ENCODE results near the gene ABAT.
"Not testable (repeated sequence)": the region's sequence is repeated elsewhere in the genome, so short reads cannot be mapped to it uniquely, and the experiment has no call there.

The ABAT gene

DNA sequence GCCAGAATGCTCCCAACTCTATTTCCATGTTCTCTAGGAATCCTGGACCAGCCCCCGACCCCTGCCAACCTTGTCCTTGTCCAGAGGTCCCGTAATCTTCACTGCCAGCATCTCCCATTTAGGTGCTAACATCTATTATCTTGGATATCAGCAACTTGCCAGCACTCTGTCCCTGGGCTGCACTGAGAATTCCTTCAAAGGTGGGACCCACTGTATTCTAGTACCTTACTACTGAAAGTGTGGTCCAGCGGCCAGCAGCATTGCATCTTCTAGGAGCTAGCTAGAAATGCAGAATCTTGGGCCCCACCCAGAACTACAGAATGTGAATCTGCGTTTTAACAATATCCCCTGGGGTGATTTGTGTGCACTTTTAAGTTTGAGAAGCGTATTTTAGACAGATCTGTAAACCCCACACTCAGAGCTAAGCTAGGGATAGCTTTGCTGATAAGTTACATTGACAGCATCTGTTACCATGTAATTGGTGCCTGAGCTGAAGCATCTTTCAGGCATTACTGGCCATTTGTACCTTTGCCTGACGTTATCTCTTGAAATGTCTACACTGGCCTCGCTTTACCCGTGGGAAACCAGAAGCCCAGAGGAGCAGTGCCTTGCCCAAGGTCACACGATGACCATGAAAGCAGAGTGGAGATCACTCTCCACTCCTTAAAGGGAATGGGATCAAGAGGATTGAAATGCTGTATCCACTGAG, 8.3 kb downstream of the ABAT start:
- no peak for DNase-seq

DNA sequence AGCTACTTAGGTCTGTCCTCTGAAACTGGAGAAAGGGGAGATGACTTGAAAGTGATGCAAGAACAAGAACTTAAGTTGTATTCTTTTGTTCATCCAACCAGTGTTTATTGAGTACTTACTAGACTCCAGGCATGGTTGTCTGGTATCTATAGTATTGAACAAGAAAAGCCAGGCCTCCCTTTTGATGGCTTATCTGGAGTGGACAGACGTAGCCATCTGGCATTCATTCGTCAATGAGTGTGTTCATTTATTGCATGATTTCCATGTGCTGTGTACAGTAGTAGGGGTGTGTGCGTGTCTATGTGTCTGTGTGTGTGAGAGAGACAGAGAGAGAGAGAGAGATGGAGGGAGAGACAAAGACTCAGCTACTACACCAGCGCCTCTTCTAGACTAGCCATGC, 9.2 kb downstream of the ABAT start:
- DNase-seq: no peak

DNA sequence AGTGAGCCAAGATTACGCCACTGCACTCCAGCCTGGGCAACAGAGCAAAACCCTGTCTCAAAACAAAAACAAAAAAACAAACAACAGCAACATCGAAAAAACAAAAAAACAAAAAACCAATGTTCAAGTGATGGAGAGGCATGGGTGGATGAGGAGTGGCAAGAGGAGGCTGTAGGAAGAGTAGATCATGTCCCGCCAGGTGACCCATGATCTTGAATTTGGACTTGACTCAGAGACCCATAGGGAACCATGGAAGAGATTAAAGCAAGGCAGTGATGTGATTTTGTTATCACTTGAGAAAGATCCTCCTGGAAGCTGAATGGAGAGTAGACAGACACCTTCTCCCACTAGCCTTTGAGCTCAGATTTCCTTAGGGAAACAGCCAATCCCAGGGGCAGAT, 11.2 kb downstream of the ABAT start:
- DNase-seq: no peak

DNA sequence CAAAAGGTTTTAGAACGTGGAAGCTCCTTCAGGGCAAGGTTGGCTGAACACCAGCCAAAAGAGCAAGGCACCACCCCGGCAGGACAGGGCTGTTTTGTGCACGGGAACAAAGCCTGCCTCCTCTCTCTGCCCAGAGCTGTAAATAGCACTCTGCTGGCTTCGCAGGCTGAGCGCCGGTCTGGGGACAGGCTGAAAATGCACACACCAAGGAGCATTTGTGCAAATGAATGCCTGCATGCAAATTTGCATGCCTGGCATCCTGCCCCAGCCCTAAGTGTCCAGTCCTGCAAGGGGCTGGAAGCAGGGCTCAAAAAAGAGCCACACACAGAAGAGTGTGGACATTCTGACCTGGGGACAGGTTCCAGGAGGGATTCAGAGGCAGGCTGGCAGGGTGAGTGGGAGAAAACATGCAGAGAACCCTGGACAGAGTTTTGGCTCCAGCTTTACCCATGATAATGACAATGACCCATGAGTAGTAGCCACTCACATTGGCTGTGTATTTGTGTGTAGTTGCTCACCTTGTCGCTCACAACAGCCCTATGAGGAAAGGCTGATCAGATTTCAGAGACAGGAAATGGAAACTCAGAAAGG, 11.7 kb downstream of the ABAT start:
- peak; percentile 28 for DNase-seq

DNA sequence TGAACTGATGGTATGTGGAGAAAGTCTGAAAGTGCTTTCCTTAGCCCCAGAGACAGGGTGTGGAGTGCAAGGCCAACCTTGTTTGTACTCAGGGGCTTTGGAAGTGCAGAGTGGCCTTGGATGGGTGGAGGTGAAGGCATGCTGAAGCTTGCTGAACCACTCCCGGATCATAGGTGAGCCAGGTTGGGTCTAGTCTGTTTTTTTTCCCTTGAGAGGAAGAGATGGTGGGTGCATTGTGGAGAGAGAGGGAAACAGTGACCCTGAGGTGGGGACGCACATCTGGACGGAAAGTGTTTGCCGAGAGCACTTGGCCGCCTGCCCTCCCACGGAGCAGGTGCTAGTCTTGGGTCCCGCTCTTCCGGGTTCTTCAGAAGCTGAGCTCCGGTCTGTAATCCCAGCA, 12.5 kb downstream of the ABAT start:
- peak; percentile 59 for DNase-seq

DNA sequence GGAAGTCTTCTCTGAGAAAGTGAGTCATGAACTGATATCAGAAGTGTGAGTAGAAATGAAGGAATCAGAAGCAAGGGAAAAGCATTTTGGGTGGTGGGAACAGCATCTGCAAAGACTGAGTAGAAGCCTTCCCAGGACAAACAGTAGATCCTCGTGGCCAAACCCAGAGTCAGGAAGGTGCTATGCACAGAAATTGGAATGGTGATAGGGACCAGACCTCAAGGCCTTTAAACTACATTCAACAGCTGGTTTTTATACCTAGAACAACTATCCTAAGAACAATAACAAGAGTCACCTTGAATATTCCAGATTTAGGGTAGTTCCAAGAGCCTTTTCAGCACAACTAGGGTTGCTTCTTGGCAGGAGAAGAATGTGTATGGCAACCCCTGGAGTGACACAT, 15.3 kb downstream of the ABAT start:
- no peak for DNase-seq

DNA sequence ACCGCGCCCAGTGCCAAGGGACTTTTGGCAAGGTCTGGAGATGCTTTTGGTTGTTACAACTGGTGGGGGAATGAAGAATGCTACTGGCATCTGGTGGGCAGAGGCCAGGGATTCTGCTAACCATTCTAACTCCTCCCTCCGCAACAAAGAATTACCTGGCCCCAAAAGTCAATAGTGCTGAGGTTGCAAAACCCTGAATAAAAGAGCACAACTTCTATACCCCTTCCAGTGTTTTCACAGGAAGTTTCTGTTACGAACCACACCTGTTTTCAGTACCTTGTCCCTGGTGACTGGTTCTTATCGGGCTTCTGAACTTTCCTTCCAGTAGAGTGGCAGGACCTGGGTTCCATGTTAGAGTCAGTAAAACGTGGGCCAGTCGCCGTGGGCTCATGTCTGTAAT, 17.3 kb downstream of the ABAT start:
- no peak for DNase-seq

DNA sequence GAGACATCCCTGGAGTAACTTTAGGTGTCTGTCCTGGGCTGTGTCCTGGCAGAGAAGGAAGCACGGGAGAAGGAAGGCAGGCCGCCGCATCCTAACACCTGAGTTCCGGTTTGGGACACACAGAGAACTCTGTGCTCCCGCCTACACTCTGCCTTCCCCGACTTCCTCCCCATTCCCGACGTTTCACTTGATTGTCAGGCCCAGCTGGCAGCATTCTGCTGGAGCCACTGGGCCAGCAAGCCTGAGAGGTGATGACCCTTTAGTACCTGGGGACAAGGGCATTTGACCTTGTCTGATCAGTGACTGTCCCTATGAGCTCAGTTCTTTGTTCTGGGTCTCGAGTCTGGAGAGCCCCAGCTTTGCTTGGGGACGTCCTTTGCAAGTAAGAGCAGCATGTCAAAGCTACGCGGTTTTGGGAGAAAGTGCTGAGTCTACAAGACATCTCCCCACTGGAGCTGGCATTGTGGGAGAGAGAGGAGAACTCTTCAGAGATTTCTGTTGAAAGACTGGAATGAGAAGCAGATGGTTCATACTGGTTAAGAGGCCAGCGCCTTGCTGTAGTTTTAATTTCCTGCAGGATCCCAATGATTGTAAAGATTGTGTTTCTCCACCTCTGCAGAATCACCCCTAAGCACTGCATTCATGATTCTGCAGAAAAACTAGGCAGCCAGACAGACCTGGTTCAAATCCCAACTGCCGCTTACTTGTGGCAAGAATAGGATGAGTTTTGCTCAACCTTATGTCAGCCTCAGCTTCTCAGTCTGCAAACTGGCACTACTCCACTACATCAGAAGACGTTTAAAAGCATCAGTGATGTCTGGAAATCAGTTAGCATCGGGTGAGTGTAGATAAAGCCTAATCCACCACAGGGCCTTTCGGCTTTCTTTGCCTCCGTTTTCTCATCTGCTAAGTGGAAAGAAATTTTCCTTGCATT, 20.6 kb downstream of the ABAT start:
- no peak for DNase-seq

DNA sequence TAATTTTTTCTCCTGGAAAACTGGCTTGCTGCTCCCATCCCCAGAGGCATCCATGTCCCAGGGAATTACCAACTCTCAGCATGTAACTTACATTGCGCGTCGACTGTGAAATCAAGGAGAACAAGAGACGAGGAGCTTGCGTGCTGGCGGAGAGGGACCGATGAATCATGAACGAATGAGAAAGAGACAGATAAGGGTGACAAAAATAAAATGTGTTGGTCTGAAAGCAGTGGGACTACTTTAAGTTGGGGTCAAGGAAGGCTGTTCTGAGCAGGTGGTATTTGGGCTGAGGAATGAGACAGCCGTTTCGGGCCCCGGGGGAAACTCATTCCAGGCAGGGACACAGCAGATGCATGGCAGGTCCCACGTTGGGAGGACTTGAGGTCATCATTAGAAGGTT, 22.5 kb downstream of the ABAT start:
- DNase-seq: no peak

DNA sequence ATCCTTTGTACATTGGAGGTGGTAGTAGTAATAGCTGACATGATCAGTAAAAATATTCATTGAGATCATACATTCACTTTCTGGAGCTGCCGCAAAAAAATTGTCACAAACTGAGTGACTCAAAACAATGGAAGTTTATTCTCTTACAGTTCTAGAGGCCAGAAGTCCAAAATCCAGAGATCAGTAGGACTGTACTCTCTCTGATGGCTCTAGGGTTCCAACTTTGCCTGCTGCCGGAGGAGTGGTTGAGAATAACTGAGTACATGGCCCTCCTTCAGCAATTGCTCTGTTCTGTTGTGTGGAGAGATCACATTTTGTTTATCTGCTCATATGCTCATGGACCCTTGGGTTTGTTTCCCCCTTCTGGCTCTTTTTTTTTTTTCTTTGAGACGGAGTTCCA, 23.5 kb downstream of the ABAT start:
- no peak for DNase-seq

DNA sequence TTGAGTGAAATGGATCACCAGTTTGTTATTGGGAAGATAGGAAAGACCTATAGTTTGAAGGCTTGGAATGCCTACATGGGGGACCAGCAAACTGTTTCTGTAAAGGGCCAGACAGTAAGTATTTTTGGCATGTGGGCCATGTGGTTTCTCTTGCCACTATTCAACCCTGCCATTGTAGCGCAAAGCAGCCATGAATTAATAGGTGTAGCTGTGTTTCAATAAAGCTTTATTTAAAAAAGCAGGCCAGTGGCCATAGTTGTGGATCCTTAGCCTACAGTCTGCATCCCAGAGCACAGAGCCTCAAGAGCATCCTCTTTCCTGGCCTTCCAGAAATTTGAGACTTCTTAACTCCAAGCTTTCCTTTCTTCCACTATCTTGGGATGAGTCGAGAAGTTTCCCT, 29.3 kb downstream of the ABAT start:
- no peak for DNase-seq

DNA sequence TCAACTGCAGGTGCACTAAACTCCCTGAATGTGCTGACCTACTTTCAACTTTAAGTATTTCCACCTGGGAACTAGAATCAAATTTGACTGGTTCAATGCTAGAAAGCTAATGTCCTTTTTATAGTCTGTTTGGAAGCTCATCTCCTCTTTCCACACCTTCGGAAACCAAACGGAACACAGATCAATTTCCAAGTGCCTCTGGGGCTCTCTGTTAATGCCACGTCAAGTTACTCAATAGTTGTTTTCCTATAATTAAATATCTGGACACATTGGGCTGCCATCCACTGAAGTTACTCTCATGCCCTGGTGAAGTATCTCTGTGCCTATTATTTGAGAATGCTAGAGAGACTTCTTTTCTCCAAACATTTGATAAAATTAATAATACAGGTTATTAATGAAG, 29.7 kb downstream of the ABAT start:
- DNase-seq: no peak

DNA sequence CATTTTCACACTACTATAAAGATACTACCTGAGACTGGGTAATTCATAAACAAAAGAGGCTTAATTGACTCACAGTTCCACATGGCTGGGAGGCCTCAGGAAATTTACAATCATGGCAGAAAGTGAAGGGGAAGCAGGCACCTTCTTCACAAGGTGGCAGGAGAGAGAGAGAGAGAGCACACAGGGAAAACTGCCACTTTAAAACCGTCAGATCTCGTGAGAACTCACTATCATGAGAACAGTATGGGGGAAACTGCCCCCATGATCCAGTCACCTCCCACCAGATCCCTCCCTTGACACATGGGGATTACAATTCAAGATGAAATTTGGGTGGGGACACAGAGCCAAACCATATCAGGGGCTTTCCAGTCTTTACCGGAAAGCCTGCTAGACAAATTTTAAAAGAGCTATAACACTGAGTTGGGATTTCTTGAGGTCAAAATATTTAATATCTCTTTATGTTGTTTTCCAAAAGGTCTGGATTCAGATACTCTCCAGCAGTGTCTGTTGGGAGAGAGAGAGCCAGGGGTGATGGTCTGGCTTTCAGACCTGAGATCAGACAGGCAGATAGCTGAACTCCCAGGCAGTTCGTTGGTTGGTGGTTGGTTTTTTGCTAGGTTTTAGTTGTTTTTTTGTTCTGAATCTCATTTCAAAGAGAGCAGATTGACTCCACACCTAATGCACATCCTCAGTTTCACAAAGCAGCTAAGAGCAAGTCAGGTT, 30.8 kb downstream of the ABAT start:
- DNase-seq: not testable (repeated sequence)

DNA sequence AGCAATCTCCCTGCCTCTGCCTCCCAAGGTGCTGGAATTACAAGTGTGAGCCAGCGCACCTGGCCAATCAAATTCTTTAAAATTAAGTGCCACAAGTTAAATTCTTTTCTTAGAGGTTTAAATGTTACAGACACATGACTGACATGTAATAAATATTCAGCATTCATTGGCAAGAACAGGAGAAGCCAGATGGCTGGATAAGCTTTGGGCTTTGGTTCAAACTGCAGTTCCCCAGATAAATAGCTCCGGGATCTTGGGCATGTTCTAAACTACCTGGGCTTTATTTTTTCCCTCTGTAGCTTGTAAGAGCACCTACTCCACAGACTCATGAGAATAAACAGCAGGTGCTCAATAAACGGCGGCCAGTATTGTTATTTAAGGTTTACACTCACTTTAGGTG, 34.1 kb downstream of the ABAT start:
- DNase-seq: no peak

DNA sequence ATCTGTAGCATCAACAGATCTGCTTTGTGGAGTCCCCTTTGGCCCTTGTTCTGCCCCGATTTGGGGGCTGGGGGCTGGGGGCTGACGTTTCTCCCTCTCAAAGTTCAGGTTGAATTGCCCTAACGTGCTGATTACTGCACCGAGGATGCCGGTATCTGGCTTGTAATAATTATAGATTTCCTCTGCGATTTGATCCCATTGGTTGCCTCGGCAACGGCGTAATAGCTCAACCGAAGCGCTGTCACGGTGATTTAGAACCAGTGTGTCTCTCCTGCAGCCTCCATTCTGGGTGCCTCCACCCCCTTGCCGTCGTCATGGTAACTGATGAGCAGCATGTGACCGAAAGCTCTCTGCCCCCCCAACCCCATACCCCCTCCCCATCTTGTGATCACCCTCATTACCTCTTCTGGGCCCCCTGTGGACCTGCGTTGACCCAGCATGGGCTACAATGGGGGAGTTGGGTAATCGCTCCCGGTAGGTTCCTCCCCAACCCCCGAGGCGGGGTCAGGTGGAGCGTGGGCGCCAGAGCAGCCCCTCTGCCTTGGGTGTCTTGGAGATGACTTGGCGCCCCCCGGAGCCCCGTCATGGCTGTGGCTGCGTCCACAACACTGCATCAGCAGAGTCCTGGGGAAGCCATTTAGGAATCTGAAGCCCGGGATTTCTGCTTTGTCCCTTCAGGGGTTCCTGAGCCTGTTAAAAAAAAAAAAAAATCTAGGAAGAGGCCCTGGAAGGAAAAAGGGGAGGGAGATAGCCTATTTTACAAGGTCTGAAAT, 38.4 kb downstream of the ABAT start:
- DNase-seq: peak; percentile 55

DNA sequence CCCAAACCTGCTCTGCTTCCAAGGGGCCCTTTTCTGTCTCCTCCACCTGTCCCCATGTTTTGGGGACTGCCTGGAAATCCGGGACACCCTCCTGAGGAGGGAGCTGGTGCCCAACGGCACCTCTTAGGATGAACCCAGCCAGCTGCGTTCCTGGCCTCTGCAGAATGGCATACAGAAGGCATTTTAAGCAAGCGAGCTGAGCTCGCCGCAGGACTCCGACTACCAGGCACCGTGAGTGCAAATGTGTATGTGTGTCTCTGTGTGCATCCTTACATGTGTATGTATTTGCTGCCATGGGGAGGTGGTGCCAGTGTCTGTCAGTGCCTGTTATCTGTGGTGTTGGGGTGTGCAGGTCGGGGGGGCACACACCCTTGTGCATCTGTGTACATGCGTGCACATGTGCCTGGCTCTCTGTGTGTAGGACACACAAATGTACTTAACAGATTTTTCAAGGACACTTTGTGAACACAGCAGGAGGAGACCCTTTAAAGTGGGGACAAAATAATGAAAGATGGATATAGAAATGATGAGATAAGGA, 39.3 kb downstream of the ABAT start:
- DNase-seq: no peak

DNA sequence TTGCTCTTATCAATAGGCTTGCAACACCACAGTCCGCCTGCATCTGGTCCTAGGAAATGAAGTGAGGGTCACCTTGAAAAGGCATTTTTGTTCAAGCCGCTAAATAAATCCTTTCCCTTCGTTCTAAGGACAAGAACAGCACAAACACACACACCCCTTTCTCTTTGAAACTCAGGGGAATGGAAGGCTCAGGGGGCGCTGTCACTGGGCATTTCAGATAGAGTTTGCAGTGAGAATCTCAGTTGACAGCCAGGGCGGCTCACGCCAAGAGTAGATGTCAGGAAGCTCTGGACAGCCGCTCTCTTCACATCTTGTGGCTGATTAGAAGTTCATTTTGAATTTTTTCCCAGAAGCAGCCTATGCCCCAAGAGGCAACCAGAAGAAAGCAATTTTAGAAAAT, 39.8 kb downstream of the ABAT start:
- DNase-seq: no peak

DNA sequence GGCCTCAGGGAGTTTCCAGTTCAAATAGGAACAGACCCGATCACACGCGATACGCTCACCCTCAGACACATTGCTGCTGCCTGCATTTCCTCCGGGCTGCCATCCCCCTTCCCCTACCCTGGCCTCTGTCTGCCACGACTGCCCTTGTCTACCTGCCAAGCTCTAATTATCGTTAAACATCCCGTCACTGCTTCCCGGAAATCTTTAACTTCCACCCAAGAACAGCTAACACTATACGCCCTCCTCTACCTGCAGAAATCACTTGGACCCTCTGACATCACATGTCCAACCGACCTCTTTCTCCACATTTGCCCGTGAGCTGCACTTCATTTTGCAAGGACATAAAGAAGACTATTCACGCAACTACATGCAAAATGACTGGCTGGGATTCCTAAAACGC, 40.4 kb downstream of the ABAT start:
- DNase-seq: no peak

DNA sequence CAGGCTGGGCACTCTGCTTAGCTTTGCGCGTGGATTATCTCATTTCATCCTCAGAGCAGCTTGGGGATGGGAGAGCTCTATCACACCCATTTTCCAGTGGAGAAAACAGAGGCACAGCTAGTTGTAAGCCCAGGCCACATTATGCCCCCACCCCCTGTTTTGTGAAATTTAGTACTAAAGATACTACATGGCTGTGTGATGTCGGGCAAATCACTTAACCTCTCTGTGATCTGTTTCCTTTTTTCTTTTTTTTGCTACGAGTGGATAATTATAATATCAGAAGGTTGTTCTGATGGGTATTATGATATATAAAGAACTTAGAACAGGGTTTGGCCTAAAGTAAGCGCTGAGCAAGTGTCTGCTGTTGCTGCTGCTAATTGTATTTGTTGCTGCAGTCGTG, 41.6 kb downstream of the ABAT start:
- DNase-seq: no peak

DNA sequence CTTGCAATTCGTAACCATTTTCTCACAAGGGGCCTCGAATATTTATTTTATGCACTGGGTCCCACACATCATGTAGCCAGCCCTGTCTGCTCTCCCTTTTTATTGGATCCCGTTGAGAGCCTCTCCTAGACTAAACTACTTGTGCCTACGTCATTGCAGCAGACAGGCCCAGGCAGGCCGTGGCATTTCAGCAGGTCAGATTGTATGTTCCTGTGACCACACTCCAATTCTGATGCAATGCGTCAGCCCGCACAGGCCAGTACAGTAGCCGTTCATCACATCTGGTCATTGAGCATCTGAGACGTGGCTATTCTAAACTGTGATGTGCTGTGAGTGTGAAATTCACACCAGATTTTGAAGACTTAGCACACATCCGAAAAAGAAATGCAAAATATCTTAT, 42.2 kb downstream of the ABAT start:
- peak; percentile 83 for DNase-seq

DNA sequence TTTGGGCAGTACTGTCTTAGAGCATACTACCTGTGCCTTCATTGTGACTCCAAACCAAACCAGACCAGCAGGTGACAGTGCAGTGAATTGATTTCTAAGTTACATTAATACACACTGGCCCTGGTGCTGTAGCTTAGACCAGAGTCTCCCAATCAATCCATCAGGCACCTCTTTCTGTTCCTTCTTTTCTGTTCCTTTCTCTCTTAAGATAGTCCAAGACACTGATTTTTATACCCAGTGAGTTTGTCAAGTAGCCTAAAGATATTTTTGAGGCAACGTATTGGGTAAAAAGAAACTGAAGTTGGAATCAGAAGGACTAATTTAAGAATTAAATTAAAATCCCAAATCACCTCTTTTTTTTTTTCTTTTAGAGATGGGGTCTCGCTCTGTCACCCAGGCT, 43.1 kb downstream of the ABAT start:
- no peak for DNase-seq

DNA sequence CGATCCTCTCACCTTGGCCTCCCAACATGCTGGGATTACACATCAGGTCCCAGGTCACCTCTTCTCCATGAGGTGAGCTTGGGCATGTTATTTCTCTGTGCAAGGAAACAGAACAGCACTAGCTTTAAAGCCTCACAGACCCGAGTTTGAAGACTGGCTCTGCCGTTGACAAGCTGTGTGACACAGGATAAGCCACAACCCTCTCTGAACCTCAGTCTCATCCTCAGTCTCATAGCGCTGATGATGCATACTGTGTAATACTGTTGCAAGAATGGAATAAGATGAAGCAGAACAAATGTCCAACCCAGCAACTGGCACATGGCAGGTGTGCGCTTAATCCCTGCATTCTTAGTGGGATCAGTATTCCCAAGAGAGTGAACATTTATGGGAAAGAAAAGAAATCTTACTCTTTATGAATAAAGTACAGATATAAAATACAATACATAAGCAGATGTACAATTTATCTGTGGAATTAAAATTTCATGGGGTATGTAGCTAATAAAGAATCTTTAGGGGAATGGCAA, 43.5 kb downstream of the ABAT start:
- no peak for DNase-seq

Data from DMS79 (cell line).